Measurements from ENCODE around the gene ZBTB9. TPM values are rescaled to one million over a fixed set of nuclear protein-coding genes. Genes with fewer than 3 reads are reported as not detected.
A peak's percentile ranks its signal among the peaks of the same experiment; 100 is the strongest.

The ZBTB9 gene
- total RNA-seq, 1 experiment from 2014 or later, result 14.2 TPM

GRCh38 chr6:33410050-33410710 is 44.2 kb upstream of the ZBTB9 start:
- peaks cover 19 to 53% of the 10 kb centered on the region in 2 experiments for H3K36me3 ChIP-seq (ENCODE audit: control insufficient read depth in 1 of 2, insufficient read depth in 2 of 2, low read length in 2 of 2)
- H3K4me3 ChIP-seq (replicated peaks in 1 of 2; ENCODE audit: low read depth in 1 of 2, low read length in 2 of 2), result peak overlapping the region; percentile 67 to 77
- peaks cover 13% of the 10 kb centered on the region; the same call in 1 of the 2 replicates for H3K79me2 ChIP-seq (ENCODE audit: insufficient read depth, low read length)
- H3K4me1 ChIP-seq (ENCODE audit: control insufficient read depth in 1 of 2, insufficient read depth in 2 of 2, low read length in 2 of 2), result peaks cover 5 to 18% of the 10 kb centered on the region in 2 experiments; a peak in 3 of 4 replicates
- ATAC-seq (peak; percentile 91), DNase-seq (ENCODE audit: low read depth, low spot score) (peak; percentile 95)
- peak overlapping the region; percentile 91 for H3K4me2 ChIP-seq (ENCODE audit: low read length)
- H2AFZ ChIP-seq (ENCODE audit: low read depth, low read length, poor library complexity, severe bottlenecking), result no peak overlapping the region
- no peaks in the 10 kb centered on the region for H4K20me1 ChIP-seq (ENCODE audit: insufficient read depth)
- BruUV-seq (replicated peaks), result no TSS peak
- H3K9ac ChIP-seq (ENCODE audit: low read length), result peak overlapping the region; percentile 78
- ChIA-PET POLR2A (interaction anchor here (0.9 to 1.3 kb wide), 3 partner anchors 19 to 133 kb away, joined by 3 read pairs; partner anchors contain the start of genes B3GALT4 and ZBTB22), RAD21 (ENCODE audit: low non-redundant PET in 1 of 2, low total read pairs in 2 of 2, uncharacterized antibody in 2 of 2, unreplicated experiment in 2 of 2) (no interaction called here), CTCF (interaction anchor here (1.2 kb wide), 1 partner anchor 8 kb away, joined by 3 read pairs; the partner anchor contains the start of gene CUTA)
- TF ChIP-seq YY1 (IDR thresholded peaks at IDR 0.05; ENCODE audit: extremely low read depth, insufficient replicate concordance, low read depth, low read length) (peak; percentile 70), ATF3 (IDR thresholded peaks at IDR 0.05) (no peak), ZBTB33 (IDR thresholded peaks at IDR 0.05; ENCODE audit: extremely low read depth, insufficient replicate concordance, low read length) (peak; percentile 24), POLR2AphosphoS5 (IDR thresholded peaks at IDR 0.05; ENCODE audit: low read depth, low read length) (peak; percentile 77; the same call in 1 of the 2 replicates)
- H3K9me2 ChIP-seq (ENCODE audit: insufficient read depth), result no peaks in the 10 kb centered on the region
- intact Hi-C loops (cut with micrococcal nuclease), result loop anchor here (1.0 to 10.0 kb wide), 3 partner anchors 19 to 205 kb away; partner anchors contain the start of genes HSD17B8, KIFC1, RGL2 and RING1
- peak overlapping the region; percentile 78 for H3K27ac ChIP-seq (ENCODE audit: low read depth, low read length)
- no peaks in the 10 kb centered on the region for H3K9me3 ChIP-seq (ENCODE audit: control insufficient read depth in 1 of 2, insufficient read depth in 1 of 2, low read depth in 1 of 2, low read length in 2 of 2)
- no peaks in the 10 kb centered on the region for H3K27me3 ChIP-seq (ENCODE audit: insufficient read depth, low read length)

Data from HCT116 (cell line).